ENCODE data around the gene TMCC3. TPM values are rescaled to one million over a fixed set of nuclear protein-coding genes. Genes with fewer than 3 reads are reported as not detected.
"Not testable (repeated sequence)": the region's sequence is repeated elsewhere in the genome, so short reads cannot be mapped to it uniquely, and the experiment has no call there.

Gene TMCC3
- 1 to 10 TPM in 2 of 5 donors, under 1 TPM in 3; 0.30 to 2.8 (median 0.95) TPM for total RNA-seq
- total RNA-seq (2013), result 1.9 TPM
- 0.04 to 6.5 (median 1.7) reads per million in 29 experiments for total RNA-seq

- under 1% methylated on average over 47 of the region's 82 CpGs for WGBS (ENCODE audit: insufficient coverage)
- ATAC-seq (replicated peaks in 1 of 4) (peak; percentile 65 to 80 (median 76)), DNase-seq (peak in 21 of 35 experiments; percentile 2 to 58 (median 19))
- Mint-ChIP-seq H3K9me3 (no peaks in the 10 kb centered on the region), H3K36me3 (no peaks in the 10 kb centered on the region), H3K4me3 (peak within 1 kb of the TSS; percentile 68 to 80 (median 78)), H3K4me1 (peaks cover 8 to 20% (median 14%) of the 10 kb centered on the region in 3 donors), H3K27me3 (peaks cover 45 to 46% of the 10 kb centered on the region in 2 donors), H3K27ac (no peak within 1 kb of the TSS)
- ChIA-PET CTCF (interaction anchor here (0.6 to 1.5 kb wide), 3 partner anchors 10 to 506 kb away, joined by 3 to 5 read pairs (median 5); no protein-coding TSS in a partner anchor), POLR2A (no interaction called here)
- Histone ChIP-seq H3K9me3 (no peaks in the 10 kb centered on the region), H3K36me3 (ENCODE audit: control insufficient read depth in 2 of 2, extremely low read depth in 1 of 2, insufficient read depth in 1 of 2, low read length in 1 of 2) (no peaks in the 10 kb centered on the region), H3K4me3 (ENCODE audit: control insufficient read depth in 1 of 2, extremely low read depth in 1 of 2, low read length in 1 of 2) (peak within 1 kb of the TSS; percentile 44 to 55), H3K27me3 (replicated peaks in 1 of 2; ENCODE audit: control insufficient read depth in 2 of 2, extremely low read depth in 1 of 2, insufficient read depth in 2 of 2, low read length in 1 of 2) (peaks cover 0 to 20% of the 10 kb centered on the region in 2 experiments), H3K4me1 (ENCODE audit: control insufficient read depth in 1 of 2, extremely low read depth in 1 of 2, insufficient read depth in 2 of 2, low read length in 2 of 2) (peaks cover 2 to 10% of the 10 kb centered on the region in 2 experiments), H3K27ac (ENCODE audit: low read length) (no peak within 1 kb of the TSS)
Measured at GRCh38 chr12:94650143-94651056, at the start of gene TMCC3. TSS of gene TMCC3 (minus strand) at chr12:94650557. CDS start at chr12:94650430, 127 bp downstream.

GRCh38 chr12:94699801-94700200 lies 49.4 kb upstream of the TMCC3 start:
- ATAC-seq (replicated peaks in 1 of 4) (no peak), DNase-seq (no peak)
- H3K27me3 Mint-ChIP-seq, result peaks cover 6 to 12% of the 10 kb centered on the region in 2 donors
- H3K36me3 ChIP-seq (ENCODE audit: control insufficient read depth in 2 of 2, extremely low read depth in 1 of 2, insufficient read depth in 1 of 2, low read length in 1 of 2), result no peaks in the 10 kb centered on the region
- H3K4me1 ChIP-seq (ENCODE audit: control insufficient read depth in 1 of 2, extremely low read depth in 1 of 2, insufficient read depth in 2 of 2, low read length in 2 of 2), result no peaks in the 10 kb centered on the region
- no peaks in the 10 kb centered on the region for H3K9me3 Mint-ChIP-seq
- H3K27ac Mint-ChIP-seq, result no peak overlapping the region
- no peak overlapping the region for H3K27ac ChIP-seq (ENCODE audit: low read length)
- CTCF ChIA-PET, result no interaction called here
- POLR2A ChIA-PET, result no interaction called here
- peaks cover 0 to 3% (median 0%) of the 10 kb centered on the region in 3 donors for H3K4me1 Mint-ChIP-seq
- no peak overlapping the region for H3K4me3 ChIP-seq (ENCODE audit: control insufficient read depth in 1 of 2, extremely low read depth in 1 of 2, low read length in 1 of 2)
- no peak overlapping the region for H3K4me3 Mint-ChIP-seq
- H3K9me3 ChIP-seq, result no peaks in the 10 kb centered on the region
- no peaks in the 10 kb centered on the region for H3K36me3 Mint-ChIP-seq
- no CpG with 5 or more reads among the region's 1 CpG for WGBS (ENCODE audit: insufficient coverage)
- H3K27me3 ChIP-seq (replicated peaks in 1 of 2; ENCODE audit: control insufficient read depth in 2 of 2, extremely low read depth in 1 of 2, insufficient read depth in 2 of 2, low read length in 1 of 2), result no peaks in the 10 kb centered on the region

GRCh38 chr12:94698578-94698977 lies 48.2 kb upstream of the TMCC3 start:
- no peak overlapping the region for H3K4me3 ChIP-seq (ENCODE audit: control insufficient read depth in 1 of 2, extremely low read depth in 1 of 2, low read length in 1 of 2)
- Mint-ChIP-seq H3K27ac (no peak overlapping the region), H3K4me3 (no peak overlapping the region), H3K4me1 (no peaks in the 10 kb centered on the region), H3K27me3 (peaks cover 6 to 12% of the 10 kb centered on the region in 2 donors), H3K36me3 (no peaks in the 10 kb centered on the region), H3K9me3 (no peaks in the 10 kb centered on the region)
- H3K36me3 ChIP-seq (ENCODE audit: control insufficient read depth in 2 of 2, extremely low read depth in 1 of 2, insufficient read depth in 1 of 2, low read length in 1 of 2), result no peaks in the 10 kb centered on the region
- ChIA-PET CTCF (no interaction called here), POLR2A (no interaction called here)
- H3K27ac ChIP-seq (ENCODE audit: low read length), result no peak overlapping the region
- H3K4me1 ChIP-seq (ENCODE audit: control insufficient read depth in 1 of 2, extremely low read depth in 1 of 2, insufficient read depth in 2 of 2, low read length in 2 of 2), result no peaks in the 10 kb centered on the region
- ATAC-seq (replicated peaks in 1 of 4) (no peak), DNase-seq (no peak)
- no CpG with 5 or more reads among the region's 3 CpGs for WGBS (ENCODE audit: insufficient coverage)
- H3K9me3 ChIP-seq, result no peaks in the 10 kb centered on the region
- H3K27me3 ChIP-seq (replicated peaks in 1 of 2; ENCODE audit: control insufficient read depth in 2 of 2, extremely low read depth in 1 of 2, insufficient read depth in 2 of 2, low read length in 1 of 2), result no peaks in the 10 kb centered on the region

GRCh38 chr12:94697631-94698030 lies 47.3 kb upstream of the TMCC3 start:
- Histone ChIP-seq H3K9me3 (no peaks in the 10 kb centered on the region), H3K27ac (ENCODE audit: low read length) (no peak overlapping the region), H3K27me3 (replicated peaks in 1 of 2; ENCODE audit: control insufficient read depth in 2 of 2, extremely low read depth in 1 of 2, insufficient read depth in 2 of 2, low read length in 1 of 2) (no peaks in the 10 kb centered on the region), H3K4me1 (ENCODE audit: control insufficient read depth in 1 of 2, extremely low read depth in 1 of 2, insufficient read depth in 2 of 2, low read length in 2 of 2) (no peaks in the 10 kb centered on the region), H3K4me3 (ENCODE audit: control insufficient read depth in 1 of 2, extremely low read depth in 1 of 2, low read length in 1 of 2) (no peak overlapping the region), H3K36me3 (ENCODE audit: control insufficient read depth in 2 of 2, extremely low read depth in 1 of 2, insufficient read depth in 1 of 2, low read length in 1 of 2) (no peaks in the 10 kb centered on the region)
- DNase-seq (no peak), ATAC-seq (replicated peaks in 1 of 4) (no peak)
- Mint-ChIP-seq H3K27ac (no peak overlapping the region), H3K4me1 (no peaks in the 10 kb centered on the region), H3K36me3 (no peaks in the 10 kb centered on the region), H3K9me3 (no peaks in the 10 kb centered on the region), H3K4me3 (no peak overlapping the region), H3K27me3 (peaks cover 6 to 12% of the 10 kb centered on the region in 2 donors)
- ChIA-PET POLR2A (no interaction called here), CTCF (interaction anchor here in 1 of 2 donors (0.7 kb wide), 1 partner anchor 75 kb away, joined by 3 read pairs; no protein-coding TSS in a partner anchor)

GRCh38 chr12:94694732-94695131 lies 44.4 kb upstream of the TMCC3 start:
- Histone ChIP-seq H3K27ac (ENCODE audit: low read length) (no peak overlapping the region), H3K27me3 (replicated peaks in 1 of 2; ENCODE audit: control insufficient read depth in 2 of 2, extremely low read depth in 1 of 2, insufficient read depth in 2 of 2, low read length in 1 of 2) (peaks cover 0 to under 1% of the 10 kb centered on the region in 2 experiments), H3K4me1 (ENCODE audit: control insufficient read depth in 1 of 2, extremely low read depth in 1 of 2, insufficient read depth in 2 of 2, low read length in 2 of 2) (no peaks in the 10 kb centered on the region), H3K9me3 (no peaks in the 10 kb centered on the region), H3K4me3 (ENCODE audit: control insufficient read depth in 1 of 2, extremely low read depth in 1 of 2, low read length in 1 of 2) (no peak overlapping the region), H3K36me3 (ENCODE audit: control insufficient read depth in 2 of 2, extremely low read depth in 1 of 2, insufficient read depth in 1 of 2, low read length in 1 of 2) (no peaks in the 10 kb centered on the region)
- WGBS (ENCODE audit: insufficient coverage), result 100% methylated on average over 4 of the region's 11 CpGs
- Mint-ChIP-seq H3K4me1 (no peaks in the 10 kb centered on the region), H3K4me3 (no peak overlapping the region), H3K36me3 (no peaks in the 10 kb centered on the region), H3K27ac (no peak overlapping the region), H3K9me3 (no peaks in the 10 kb centered on the region), H3K27me3 (peaks cover 3 to 7% of the 10 kb centered on the region in 2 donors)
- ATAC-seq (replicated peaks in 1 of 4) (no peak), DNase-seq (no peak)
- ChIA-PET POLR2A (no interaction called here), CTCF (no interaction called here)

- H3K4me3 ChIP-seq (ENCODE audit: control insufficient read depth in 1 of 2, extremely low read depth in 1 of 2, low read length in 1 of 2); CTCF ChIA-PET; H3K36me3 ChIP-seq (ENCODE audit: control insufficient read depth in 2 of 2, extremely low read depth in 1 of 2, insufficient read depth in 1 of 2, low read length in 1 of 2); H3K4me1 Mint-ChIP-seq; H3K4me1 ChIP-seq (ENCODE audit: control insufficient read depth in 1 of 2, extremely low read depth in 1 of 2, insufficient read depth in 2 of 2, low read length in 2 of 2); POLR2A ChIA-PET; H3K9me3 ChIP-seq; ATAC-seq (replicated peaks in 1 of 4); H3K27ac ChIP-seq (ENCODE audit: low read length); H3K36me3 Mint-ChIP-seq; H3K27me3 ChIP-seq (replicated peaks in 1 of 2; ENCODE audit: control insufficient read depth in 2 of 2, extremely low read depth in 1 of 2, insufficient read depth in 2 of 2, low read length in 1 of 2); DNase-seq; H3K4me3 Mint-ChIP-seq; H3K27ac Mint-ChIP-seq; H3K27me3 Mint-ChIP-seq; H3K9me3 Mint-ChIP-seq: not testable (repeated sequence)
- WGBS (ENCODE audit: insufficient coverage), result 48% methylated on average over 2 of the region's 7 CpGs
Measured at GRCh38 chr12:94692826-94693225, 42.5 kb upstream of the TMCC3 start.

All from T-cell (primary cell).